HCT116 (cell line): ENCODE data around the gene THSD7B. TPM values are rescaled to one million over a fixed set of nuclear protein-coding genes. Genes with fewer than 3 reads are reported as not detected.

Source experiments
- ATAC-seq: fragments of 200-7000 bp; cut with Tn5 transposase; 2 replicates; pipeline ENCODE4 v1.9.1; 2020; ENCODE audit warnings: mild to moderate bottlenecking, moderate library complexity
- BruUV-seq: library from RNA; stranded (reverse); fragments of 400-500 nt; replicated peaks from 2 replicates; lab custom pipeline; 2021; lab: Mats Ljungman, UMichigan
- CTCF ChIA-PET: fragments of 300-600 bp; sonication (Branson Sonifier 250); formaldehyde crosslinking; loops from one replicate; lab custom pipeline; 2021; ENCODE audit warnings: antibody characterized with exemption; lab: Charles Lee
- POLR2A ChIA-PET: fragments of 300-600, 350-600 bp; sonication (Branson Sonifier 250); formaldehyde crosslinking; loops from one replicate; lab custom pipeline; 2021; ENCODE audit warnings: antibody characterized with exemption; lab: Charles Lee
- RAD21 ChIA-PET, 2 experiments: fragments of 300-600 bp; sonication (Branson Sonifier 250); formaldehyde crosslinking; loops; one replicate each; lab custom pipeline; 2023; ENCODE audit warnings: low total read pairs in 2 of 2; ENCODE audit not compliant: uncharacterized antibody in 2 of 2, unreplicated experiment in 2 of 2, low non-redundant PET in 1 of 2; lab: Charles Lee
- DNase-seq: peaks from one replicate; pipeline ENCODE4 v3.0.0-alpha.2; 2010; ENCODE audit warnings: low read depth, low spot score
- H2AFZ ChIP-seq: fragments of 200-600 bp; shearing (Covaris generic), sonication (generic); 2 replicates; pipeline ENCODE4 v1.6.1; 2017; ENCODE audit warnings: low read depth, mixed run types, mixed read lengths, antibody characterized with exemption, low read length; ENCODE audit not compliant: poor library complexity, severe bottlenecking
- H3K27ac ChIP-seq: 2 replicates; pipeline ENCODE4 v1.5.1; 2012; ENCODE audit warnings: low read depth, low read length
- H3K27me3 ChIP-seq: fragments of 200-600 bp; sonication (generic); 2 replicates; pipeline ENCODE4 v1.6.1; 2016; ENCODE audit warnings: mixed run types, low read length, mixed read lengths; ENCODE audit not compliant: insufficient read depth
- H3K36me3 ChIP-seq, 2 experiments: fragments of 200-500 bp in 1 of 2; fragments of 200-600 bp in 1 of 2; sonication (Bioruptor generic) in 1 of 2; sonication (generic) in 1 of 2; 2 replicates each; pipeline versions ENCODE4 v1.5.1 to v1.6.1; 2014 to 2016; ENCODE audit warnings: low read length in 2 of 2, inconsistent platforms in 1 of 2, mixed read lengths in 1 of 2, mixed run types in 1 of 2; ENCODE audit not compliant: insufficient read depth in 2 of 2, control insufficient read depth in 1 of 2
- H3K4me1 ChIP-seq, 2 experiments: fragments of 200-600 bp in 1 of 2; sonication (generic) in 1 of 2; 2 replicates each; pipeline versions ENCODE4 v1.5.1 to v1.6.1; 2012 to 2017; ENCODE audit warnings: low read length in 2 of 2, inconsistent platforms in 1 of 2, mild to moderate bottlenecking in 1 of 2, mixed read lengths in 1 of 2, mixed run types in 1 of 2, moderate library complexity in 1 of 2; ENCODE audit not compliant: insufficient read depth in 2 of 2, control insufficient read depth in 1 of 2
- H3K4me2 ChIP-seq: fragments of 200-600 bp; sonication (generic); 2 replicates; pipeline ENCODE4 v1.6.1; 2017; ENCODE audit warnings: mixed run types, low read length, mixed read lengths
- H3K4me3 ChIP-seq, 2 experiments: fragments of 200-600 bp in 1 of 2; sonication (generic) in 1 of 2; replicated peaks in 1 of 2; 2 replicates each; pipeline ENCODE4 v1.5.1; 2011 to 2016; ENCODE audit warnings: low read length in 2 of 2, control low read depth in 1 of 2, low read depth in 1 of 2, mild to moderate bottlenecking in 1 of 2, mixed read lengths in 1 of 2, mixed run types in 1 of 2
- H3K79me2 ChIP-seq: fragments of 200-600 bp; sonication (generic); 2 replicates; pipeline ENCODE4 v1.6.1; 2017; ENCODE audit warnings: mild to moderate bottlenecking, mixed run types, low read length, moderate library complexity, mixed read lengths; ENCODE audit not compliant: insufficient read depth
- H3K9ac ChIP-seq: fragments of 200-600 bp; sonication (generic); 2 replicates; pipeline ENCODE4 v1.6.1; 2016; ENCODE audit warnings: low read length, mixed read lengths
- H3K9me2 ChIP-seq: fragments of 200-600 bp; sonication (generic), shearing (Covaris generic); 2 replicates; pipeline ENCODE4 v1.6.1; 2017; ENCODE audit warnings: mixed run types, mild to moderate bottlenecking, moderate library complexity; ENCODE audit not compliant: insufficient read depth
- H3K9me3 ChIP-seq, 2 experiments: fragments of 200-500 bp in 1 of 2; fragments of 200-600 bp in 1 of 2; sonication (Bioruptor generic) in 1 of 2; sonication (generic) in 1 of 2; 2 replicates each; pipeline ENCODE4 v1.6.1; 2014 to 2017; ENCODE audit warnings: low read length in 2 of 2, mixed read lengths in 2 of 2, inconsistent platforms in 1 of 2, low read depth in 1 of 2, mild to moderate bottlenecking in 1 of 2, mixed run types in 1 of 2, moderate library complexity in 1 of 2; ENCODE audit not compliant: control insufficient read depth in 1 of 2, insufficient read depth in 1 of 2
- H4K20me1 ChIP-seq: fragments of 200-600 bp; sonication (generic), shearing (Covaris generic); 2 replicates; pipeline ENCODE4 v1.6.1; 2017; ENCODE audit warnings: mixed run types, mild to moderate bottlenecking, moderate library complexity; ENCODE audit not compliant: insufficient read depth
- CTCF ChIP-seq, 3 experiments: fragments of 200-600 bp in 1 of 3; sonication (generic) in 1 of 3; IDR thresholded peaks in 2 of 3; conservative IDR thresholded peaks in 1 of 3; 2 replicates each; pipeline ENCODE4 v1.5.1; 2012 to 2017; ENCODE audit warnings: low read depth in 2 of 3, low read length in 2 of 3, antibody characterized with exemption in 1 of 3, borderline replicate concordance in 1 of 3, control low read depth in 1 of 3, mild to moderate bottlenecking in 1 of 3, mixed read lengths in 1 of 3, mixed run types in 1 of 3, moderate library complexity in 1 of 3; ENCODE audit not compliant: insufficient read depth in 1 of 3
- EGR1 ChIP-seq: IDR thresholded peaks from 2 replicates; pipeline ENCODE4 v1.6.1; 2012; ENCODE audit warnings: low read depth
- ELF1 ChIP-seq: IDR thresholded peaks from 2 replicates; pipeline ENCODE4 v1.6.1; 2012; ENCODE audit warnings: low read depth, borderline replicate concordance
- EZH2 ChIP-seq: fragments of 200-600 bp; sonication (generic); IDR thresholded peaks from 2 replicates; pipeline ENCODE4 v1.6.1; 2017; ENCODE audit warnings: antibody characterized with exemption, mixed run types
- MAX ChIP-seq: IDR thresholded peaks from 2 replicates; pipeline ENCODE4 v1.6.1; 2012
- POLR2A ChIP-seq: IDR thresholded peaks from 2 replicates; pipeline ENCODE4 v1.7.0; 2011; ENCODE audit warnings: borderline replicate concordance; ENCODE audit not compliant: insufficient read depth, insufficient read length; ENCODE audit errors: extremely low read depth
- RAD21 ChIP-seq: IDR thresholded peaks from 2 replicates; pipeline ENCODE4 v1.6.1; 2012; ENCODE audit warnings: low read depth, mild to moderate bottlenecking
- REST ChIP-seq: IDR thresholded peaks from 2 replicates; pipeline ENCODE4 v1.6.1; 2012; ENCODE audit warnings: low read depth
- SP1 ChIP-seq: IDR thresholded peaks from 2 replicates; pipeline ENCODE4 v1.6.1; 2012; ENCODE audit warnings: low read depth
- SRF ChIP-seq: IDR thresholded peaks from 2 replicates; pipeline ENCODE4 v1.6.1; 2012; ENCODE audit warnings: low read depth
- TCF7L2 ChIP-seq: IDR thresholded peaks from 2 replicates; pipeline ENCODE4 v1.7.0; 2011; ENCODE audit warnings: borderline replicate concordance, inconsistent platforms; ENCODE audit not compliant: insufficient read depth, insufficient read length; ENCODE audit errors: extremely low read depth
- YY1 ChIP-seq: IDR thresholded peaks from 2 replicates; pipeline ENCODE4 v1.6.1; 2011; ENCODE audit warnings: low read length, low read depth, moderate library complexity, mild to moderate bottlenecking; ENCODE audit not compliant: insufficient replicate concordance; ENCODE audit errors: extremely low read depth
- ZNF274 ChIP-seq: fragments of 200-500 bp; sonication (Bioruptor generic); IDR thresholded peaks from 2 replicates; pipeline ENCODE4 v1.6.1; 2014; ENCODE audit warnings: mild to moderate bottlenecking, low read depth, low read length, inconsistent platforms
- intact Hi-C: fragments of 100-400 bp; cut with micrococcal nuclease; formaldehyde crosslinking; loops from 2 replicates; pipeline ENCODE4 v1.10.0; 2022
- total RNA-seq: library from RNA; stranded (reverse); gene quantifications from one replicate; pipeline ENCODE4 v1.2.1, GENCODE V29; 2021; ENCODE audit not compliant: unreplicated experiment

THSD7B gene
- total RNA-seq, 1 experiment from 2014 or later: not detected

- TF ChIP-seq TCF7L2: no peak
- TF ChIP-seq YY1: no peak
Observed at GRCh38 chr2:137300987-137301386, 535.6 kb downstream of the THSD7B start (continued).

GRCh38 chr2:137302957-137303356 lies 537.6 kb downstream of the THSD7B start:
- Histone ChIP-seq H3K36me3 (no peaks in the 10 kb centered on the region), H3K27me3 (no peaks in the 10 kb centered on the region)
- POLR2A ChIA-PET: no interaction called here
- ATAC-seq: no peak
- TF ChIP-seq EGR1 (no peak), CTCF (IDR thresholded peaks at IDR 0.05 in 2 of 3, conservative IDR thresholded peaks at IDR 0.05 in 1 of 3; ENCODE audit: borderline replicate concordance in 1 of 3, insufficient read depth in 1 of 3, low read depth in 2 of 3, low read length in 2 of 3) (no peak), REST (no peak), RAD21 (no peak), ELF1 (no peak), MAX (no peak), YY1 (no peak), ZNF274 (no peak), SRF (no peak), POLR2A (no peak), SP1 (no peak), EZH2 (no peak)
- TF ChIP-seq, all 23 proteins: peak for 0
- H3K4me3 ChIP-seq: no peak overlapping the region
- RAD21 ChIA-PET: no interaction called here
- no peaks in the 10 kb centered on the region for H3K9me2 ChIP-seq
- no peak for DNase-seq
- H2AFZ ChIP-seq: no peak overlapping the region
- no peak overlapping the region for H3K27ac ChIP-seq
- CTCF ChIA-PET: no interaction called here
- no peaks in the 10 kb centered on the region for H3K4me1 ChIP-seq
- no TSS peak for BruUV-seq
- intact Hi-C loops: no loop called here
- H3K4me2 ChIP-seq: no peak overlapping the region
- H3K79me2 ChIP-seq: no peaks in the 10 kb centered on the region
- H3K9me3 ChIP-seq: peaks cover 0 to 5% of the 10 kb centered on the region in 2 experiments; a peak in 2 of 4 replicates
- no peak overlapping the region for H3K9ac ChIP-seq
- H4K20me1 ChIP-seq: no peaks in the 10 kb centered on the region
